Islet precursor cell (in vitro differentiated cells): ENCODE data around the gene GNL3.
"Not testable (repeated sequence)": the region's sequence is repeated elsewhere in the genome, so short reads cannot be mapped to it uniquely, and the experiment has no call there.

Experiments
- DNase-seq: peaks from one replicate; pipeline ENCODE4 v3.0.0-alpha.2; 2018

The GNL3 gene

GRCh38 chr3:52685709-52686691, at the start of gene GNL3, which contains the start of gene PBRM1:
GNL3 (plus strand) TSS chr3:52686032; CDS start chr3:52686093, 61 bp downstream.
PBRM1 (minus strand) TSS chr3:52685913.
- peak; percentile 96 for DNase-seq

- no peak for DNase-seq
These were observed 49.2 kb upstream of the GNL3 start for GRCh38 chr3:52636673-52637072.

DNA sequence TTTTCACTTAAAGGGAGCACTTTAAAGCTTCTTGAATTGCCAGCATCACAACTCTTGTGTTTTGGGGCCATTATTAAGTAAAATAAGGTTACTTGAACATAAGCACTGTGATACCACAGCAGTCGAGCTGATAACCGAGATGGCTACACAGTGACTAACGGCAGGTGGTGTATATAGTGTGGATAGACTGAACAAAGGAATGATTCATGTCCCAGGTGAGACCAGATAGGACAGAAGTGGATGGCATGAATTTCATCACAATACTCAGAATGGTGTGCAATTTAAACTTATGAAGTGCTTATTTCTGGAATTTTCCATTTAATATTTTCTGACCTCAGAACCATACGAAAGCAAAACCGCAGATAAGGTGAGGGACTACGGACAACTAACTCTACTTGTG, 40.3 kb upstream of the GNL3 start:
- no peak for DNase-seq

GRCh38 chr3:52649461-52650210, 36.2 kb upstream of the GNL3 start:
- no peak for DNase-seq

DNA sequence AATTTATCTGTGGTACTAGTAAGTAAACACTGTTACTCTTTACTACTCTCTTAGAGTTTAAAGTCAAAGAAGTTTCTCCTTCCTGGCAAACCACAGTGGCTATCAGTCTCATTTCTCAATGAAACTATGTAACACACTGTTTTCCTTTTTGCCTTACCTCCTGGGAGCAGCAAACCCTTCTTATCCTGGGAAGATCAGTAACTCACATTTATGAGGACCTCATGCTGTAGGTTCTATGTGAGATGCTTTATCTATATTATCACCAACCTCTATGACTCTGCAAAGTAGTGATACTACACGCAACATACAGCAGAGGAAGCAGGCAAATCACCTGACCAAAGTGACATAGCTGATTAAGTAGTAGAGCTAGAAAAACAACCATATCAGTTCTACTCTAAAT, 35.4 kb upstream of the GNL3 start:
- no peak for DNase-seq

GRCh38 chr3:52651592-52651991, 34.2 kb upstream of the GNL3 start:
- DNase-seq: no peak

GRCh38 chr3:52655895-52656294, 29.9 kb upstream of the GNL3 start:
- DNase-seq: no peak

- no peak for DNase-seq
These were observed 25.8 kb upstream of the GNL3 start for GRCh38 chr3:52660046-52660445.

DNA sequence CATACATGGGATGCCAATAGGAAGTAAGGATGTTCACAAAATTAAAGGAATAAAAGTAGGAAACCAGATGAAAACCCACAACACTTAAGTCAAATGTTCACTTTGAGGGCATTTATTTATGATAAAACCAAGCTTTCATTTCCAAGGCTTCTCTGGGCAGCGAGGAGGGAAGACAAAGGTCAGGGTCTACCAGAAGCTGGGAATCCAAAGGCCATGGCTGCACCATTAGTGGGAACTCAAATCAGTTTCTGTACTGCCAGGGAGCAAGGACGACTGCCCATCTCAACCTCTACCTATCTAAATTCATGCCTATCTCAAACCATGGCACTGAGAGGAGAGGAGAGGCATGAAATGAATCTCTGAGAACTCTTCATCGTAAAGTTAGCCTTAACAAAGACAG, 22.7 kb upstream of the GNL3 start:
- no peak for DNase-seq

- DNase-seq: peak; percentile 75
These were observed 15.0 kb upstream of the GNL3 start for GRCh38 chr3:52670621-52671521.

DNA sequence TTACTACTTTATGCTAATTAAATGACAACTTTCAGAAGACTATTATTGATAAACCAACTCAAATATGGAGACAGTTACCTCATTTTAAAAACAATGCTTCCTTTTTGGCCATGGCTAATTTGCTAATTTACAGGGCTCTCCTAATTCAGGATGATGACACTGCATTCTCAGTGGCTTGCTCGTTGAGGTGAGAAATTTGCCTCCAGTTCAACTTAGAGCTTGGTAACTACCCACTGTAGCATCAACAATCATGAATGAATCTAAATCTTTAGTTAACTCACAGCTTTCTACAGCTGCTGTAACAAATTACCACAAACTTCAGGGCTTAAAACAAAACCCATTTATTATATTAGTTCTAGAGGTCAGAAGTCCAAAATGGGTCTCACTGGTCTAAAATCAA, 14.2 kb upstream of the GNL3 start:
- no peak for DNase-seq

- DNase-seq: not testable (repeated sequence)
These were observed 9.6 kb upstream of the GNL3 start for GRCh38 chr3:52676201-52676600.

DNA sequence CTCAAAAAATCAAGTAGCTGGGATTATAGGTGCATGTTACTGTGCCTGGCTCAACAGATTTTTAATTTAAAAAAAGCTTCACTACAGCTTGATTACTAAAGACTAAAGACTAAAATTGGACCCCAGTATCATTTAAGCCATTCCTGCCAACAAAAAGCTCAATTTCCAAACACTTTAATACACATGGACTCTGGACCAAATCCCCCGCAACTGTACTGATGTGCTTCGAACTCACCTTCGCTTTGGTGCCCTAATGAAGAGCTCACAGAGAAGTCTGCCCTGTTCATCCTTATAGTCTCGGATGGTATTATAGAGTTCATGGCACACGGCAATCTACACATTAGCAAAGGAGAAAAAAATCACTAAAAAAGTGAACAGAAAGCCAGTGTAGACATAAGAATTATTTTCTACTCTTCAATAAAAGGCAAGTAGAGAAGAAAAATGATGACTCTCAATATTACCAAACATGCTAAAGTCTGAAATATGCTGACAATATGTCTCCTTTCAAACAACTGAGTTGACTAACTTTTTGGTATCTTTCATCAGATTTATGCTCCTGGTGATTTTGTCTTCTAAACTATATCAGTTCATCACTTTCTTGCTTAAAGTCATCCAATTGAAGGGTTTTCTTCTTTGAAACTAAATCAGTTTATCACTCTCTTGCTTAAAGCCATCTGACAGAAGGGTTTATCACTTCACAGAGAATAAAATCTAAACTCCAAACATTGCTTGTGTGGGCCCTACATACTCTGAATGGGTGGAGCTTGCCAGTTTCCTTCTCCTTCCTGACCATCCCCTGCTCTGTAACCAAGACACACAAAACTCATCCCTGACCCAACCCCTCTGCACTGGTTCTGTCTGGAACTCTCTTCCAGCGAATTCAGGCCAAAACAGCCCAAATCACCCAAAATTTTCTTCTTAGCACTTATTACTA, 7.3 kb upstream of the GNL3 start:
- DNase-seq: no peak

GRCh38 chr3:52679199-52679538, 6.7 kb upstream of the GNL3 start:
- no peak for DNase-seq

DNA sequence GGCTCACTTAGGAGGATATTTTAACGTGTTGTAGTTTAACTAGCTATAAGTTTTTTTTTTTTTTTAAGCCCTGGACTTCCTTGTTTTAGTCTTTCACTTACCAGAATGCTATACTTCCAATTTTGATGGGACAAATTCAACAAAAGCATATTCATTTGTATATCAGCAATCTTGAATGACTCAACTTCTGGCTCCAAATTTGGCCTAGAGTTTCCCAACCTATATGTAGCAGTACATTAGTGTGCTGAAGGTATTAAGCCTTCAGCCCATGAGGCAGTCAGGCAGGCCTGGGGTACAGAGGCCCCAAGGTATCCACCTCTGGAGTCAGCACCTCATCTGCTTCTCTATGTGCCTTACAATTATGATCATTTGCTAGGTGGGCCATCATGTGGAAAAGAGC, 6.0 kb upstream of the GNL3 start:
- DNase-seq: no peak

DNA sequence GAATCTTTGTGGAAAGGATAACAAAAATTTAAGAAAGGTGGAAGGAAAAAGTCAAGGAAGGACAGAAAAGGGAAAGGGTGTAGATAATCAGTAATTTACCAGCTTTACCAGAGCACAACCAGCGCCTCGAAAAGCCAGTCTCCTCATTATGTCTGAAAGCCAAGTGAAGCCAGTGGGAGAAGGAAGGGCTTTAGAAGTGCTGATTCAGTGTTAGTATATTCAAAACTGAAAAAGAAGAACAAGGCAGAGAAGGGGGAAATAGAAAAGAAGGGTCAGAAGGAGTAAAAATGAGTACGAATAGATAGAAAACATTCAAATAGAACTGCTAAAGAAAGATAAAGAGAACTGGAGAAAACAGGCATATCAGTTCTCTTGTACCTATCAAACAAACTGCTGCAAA, 4.2 kb upstream of the GNL3 start:
- DNase-seq: no peak

DNA sequence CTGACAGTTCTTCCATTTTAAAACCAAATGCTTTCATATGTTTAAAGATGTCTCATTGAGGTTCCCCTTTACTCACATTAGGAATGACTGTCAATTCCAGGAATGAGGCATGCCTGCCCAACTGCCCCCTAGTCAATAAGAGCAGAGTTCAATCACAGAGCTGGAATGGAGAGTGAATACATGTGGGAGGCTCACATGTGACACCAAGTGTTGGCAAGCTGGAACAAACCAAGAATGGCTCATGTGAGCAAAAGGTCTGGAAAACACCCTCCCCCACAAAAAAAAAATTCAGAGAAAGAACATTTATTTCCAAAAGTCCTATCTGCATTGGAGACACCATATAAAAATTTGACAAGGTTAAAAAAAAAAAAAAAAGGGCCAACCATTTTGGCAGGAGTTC, 3.8 kb upstream of the GNL3 start:
- DNase-seq: peak; percentile 56

DNA sequence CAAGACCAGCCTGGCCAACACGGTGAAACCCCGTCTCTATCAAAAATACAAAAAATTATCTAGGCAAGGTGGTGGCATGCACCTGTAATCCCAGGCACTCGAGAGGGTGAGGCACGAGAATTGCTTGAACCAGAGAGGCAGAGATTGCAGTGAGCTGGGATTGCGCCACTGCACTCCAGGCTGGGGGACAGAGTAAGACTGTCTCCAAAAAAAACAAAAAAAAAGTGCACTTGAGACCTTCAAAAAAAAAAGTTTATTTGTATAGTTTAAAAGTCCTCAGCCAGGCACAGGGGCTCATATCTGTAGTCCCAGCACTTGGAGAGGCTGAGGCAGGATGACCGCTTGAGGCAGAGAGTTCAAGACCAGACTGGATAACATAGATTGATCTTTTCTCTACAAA, 2.2 kb upstream of the GNL3 start:
- DNase-seq: no peak

DNA sequence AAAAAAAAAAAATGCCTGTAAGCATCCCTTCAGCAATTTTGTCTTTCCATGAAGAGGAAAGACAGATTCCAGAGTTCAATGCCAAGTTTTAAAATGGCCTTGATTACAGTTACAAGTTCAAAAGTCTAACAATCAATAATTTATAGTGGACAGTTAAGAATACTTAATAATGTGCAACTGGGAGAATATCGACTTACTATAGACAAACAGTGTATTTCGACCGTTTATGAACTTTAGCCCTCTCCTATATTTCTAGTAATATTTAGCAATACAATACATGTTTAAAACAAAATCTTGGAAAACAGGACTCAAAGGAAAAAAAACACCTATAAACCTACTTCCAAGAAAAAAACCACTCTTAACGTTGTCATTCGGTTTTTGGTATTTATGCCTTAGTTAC, 1.6 kb upstream of the GNL3 start:
- no peak for DNase-seq

DNA sequence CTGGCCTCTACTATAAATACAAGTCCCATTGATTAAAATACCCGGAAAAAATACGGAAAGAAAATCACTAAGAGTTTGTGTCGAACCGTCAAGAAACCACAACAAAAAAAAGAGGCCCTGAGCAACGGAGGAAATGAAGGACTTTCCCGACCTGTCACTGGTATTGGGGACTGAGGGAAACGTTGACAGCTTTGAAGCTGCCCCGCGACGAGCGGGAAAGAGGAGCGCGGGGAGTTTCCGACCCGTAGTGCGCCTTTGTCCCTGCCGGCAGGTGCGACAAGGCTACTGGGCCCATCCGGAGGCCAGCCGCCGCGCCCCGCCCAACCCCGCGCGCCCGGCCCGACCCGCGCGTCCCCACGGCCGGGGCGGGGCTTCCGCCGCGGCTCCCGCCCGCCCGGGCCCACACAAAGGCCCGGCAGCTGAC, 535 bp upstream of the GNL3 start:
- DNase-seq: peak; percentile 88

- no peak for DNase-seq
These were observed 2.4 kb downstream of the GNL3 start for GRCh38 chr3:52688266-52688665.

DNA sequence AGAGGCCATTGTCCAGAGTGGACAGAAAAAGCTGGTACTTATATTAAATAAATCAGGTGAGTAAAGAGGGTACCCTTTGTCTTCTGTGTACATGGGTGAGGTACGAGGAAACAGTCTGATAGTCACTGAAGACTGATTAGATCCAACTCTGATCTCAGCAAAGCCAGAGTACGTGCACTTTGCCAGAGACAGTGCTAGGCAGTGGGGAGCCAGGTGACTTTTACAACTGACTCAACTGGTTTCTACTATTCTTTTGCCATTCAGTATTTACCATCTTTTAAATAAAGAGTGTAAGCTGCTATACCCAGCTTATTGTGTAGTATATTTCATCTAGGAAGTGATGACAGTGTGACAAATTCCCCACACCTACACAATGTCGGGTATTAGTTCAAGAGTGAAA, 3.3 kb downstream of the GNL3 start:
- DNase-seq: no peak
